Muscle layer of duodenum (tissue), 2 donors: ENCODE results near the gene CBFA2T2.

ENCODE experiments used
- H3K27ac ChIP-seq: one replicate; pipeline ENCODE4 v1.7.0; 2013; ENCODE audit warnings: mild to moderate bottlenecking, low read length
- H3K27me3 ChIP-seq: one replicate; pipeline ENCODE4 v1.7.0; 2013; ENCODE audit warnings: low read depth, mild to moderate bottlenecking, control low read depth, low read length
- H3K36me3 ChIP-seq, 2 donors: one replicate each; pipeline ENCODE4 v1.7.0; 2013; ENCODE audit warnings: low read length in 2 of 2, control low read depth in 1 of 2, mild to moderate bottlenecking in 1 of 2; ENCODE audit not compliant: insufficient read depth in 2 of 2, control insufficient read depth in 1 of 2
- H3K4me1 ChIP-seq, 2 donors: one replicate each; pipeline ENCODE4 v1.7.0; 2013; ENCODE audit warnings: low read length in 2 of 2, mild to moderate bottlenecking in 2 of 2, control low read depth in 1 of 2, moderate library complexity in 1 of 2; ENCODE audit not compliant: insufficient read depth in 2 of 2, control insufficient read depth in 1 of 2
- H3K4me3 ChIP-seq, 2 donors: one replicate each; pipeline ENCODE4 v1.7.0; 2013; ENCODE audit warnings: low read length in 2 of 2, low read depth in 1 of 2, mild to moderate bottlenecking in 1 of 2
- H3K9me3 ChIP-seq, 2 donors: one replicate each; pipeline ENCODE4 v1.7.0; 2013; ENCODE audit warnings: low read length in 2 of 2, control low read depth in 1 of 2, mild to moderate bottlenecking in 1 of 2; ENCODE audit not compliant: control insufficient read depth in 1 of 2
- donor health status: healthy.

CBFA2T2 gene

DNA sequence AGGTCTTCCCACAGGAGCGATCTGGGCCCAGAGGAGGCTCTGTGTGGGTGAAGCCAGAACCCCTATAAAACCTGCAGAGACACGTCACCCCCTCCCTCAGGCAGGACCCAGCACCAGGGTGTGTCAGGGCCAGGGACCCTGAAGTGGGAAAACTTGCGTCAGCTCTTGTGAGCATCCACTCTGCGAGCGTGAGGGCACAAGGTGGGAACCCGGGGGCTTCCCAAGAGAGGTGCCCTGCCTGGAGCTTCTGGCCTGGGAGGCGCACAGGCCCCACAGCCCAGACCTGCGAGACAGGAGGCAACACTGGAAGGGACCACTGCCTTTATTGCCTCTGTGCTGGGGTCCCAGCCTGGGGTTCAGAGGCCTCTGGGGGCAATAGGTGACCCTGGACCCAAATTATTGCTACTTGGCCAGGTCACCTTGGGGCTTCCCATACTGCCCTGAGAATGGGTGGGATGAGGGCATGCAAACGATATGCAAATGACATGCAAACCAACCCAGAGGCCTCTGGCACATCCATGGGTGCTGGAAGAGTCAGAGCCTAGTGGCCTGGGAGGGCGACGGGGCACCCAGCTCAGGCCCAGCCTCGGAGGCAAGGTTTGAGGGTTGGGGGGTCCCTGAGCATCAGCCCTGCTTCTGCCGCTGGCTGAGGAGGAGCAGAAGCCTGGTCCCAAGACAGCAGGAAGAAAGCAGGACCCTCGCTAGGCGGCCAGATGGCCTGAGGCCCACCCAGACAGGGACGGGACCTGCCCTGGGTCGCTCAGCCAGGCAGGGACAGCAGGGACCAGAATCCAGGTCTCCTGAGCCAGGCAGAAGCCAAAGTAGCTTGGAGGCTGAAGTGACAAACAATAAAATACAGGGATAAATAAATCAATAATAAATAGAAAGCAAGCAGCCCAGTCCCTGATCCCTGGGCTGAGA lies 167.1 kb downstream of the CBFA2T2 start:
- no peak overlapping the region for H3K27ac ChIP-seq
- H3K27me3 ChIP-seq, result no peaks in the 10 kb centered on the region
- no peaks in the 10 kb centered on the region for H3K9me3 ChIP-seq
- H3K4me1 ChIP-seq, result peaks cover 7 to 10% of the 10 kb centered on the region in 2 donors
- peaks cover 0 to 31% of the 10 kb centered on the region in 2 donors for H3K36me3 ChIP-seq
- no peak overlapping the region for H3K4me3 ChIP-seq

DNA sequence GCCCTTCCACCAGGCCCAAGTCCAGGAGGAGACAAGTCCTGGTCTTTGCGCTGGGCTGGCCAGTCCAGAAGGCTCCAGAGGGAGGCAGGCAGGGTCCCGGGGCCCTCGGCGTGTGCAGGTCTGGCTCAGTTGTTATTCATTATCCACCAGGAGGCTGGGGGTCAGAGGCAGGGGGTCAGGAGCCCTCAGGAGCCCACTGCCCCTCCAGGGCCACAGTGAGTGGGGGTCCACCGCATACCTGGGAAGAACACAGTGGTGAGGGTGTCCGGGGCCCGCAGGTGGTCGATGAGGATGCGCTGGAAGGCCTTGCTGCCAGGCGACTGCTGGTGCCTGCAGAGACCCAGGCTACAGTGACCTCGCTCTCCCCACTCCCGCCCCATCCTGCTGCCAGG lies 167.8 kb downstream of the CBFA2T2 start:
- Histone ChIP-seq H3K4me1 (peaks cover 7 to 13% of the 10 kb centered on the region in 2 donors), H3K36me3 (peaks cover 0 to 31% of the 10 kb centered on the region in 2 donors), H3K27ac (no peak overlapping the region), H3K27me3 (no peaks in the 10 kb centered on the region), H3K9me3 (no peaks in the 10 kb centered on the region), H3K4me3 (no peak overlapping the region)

DNA sequence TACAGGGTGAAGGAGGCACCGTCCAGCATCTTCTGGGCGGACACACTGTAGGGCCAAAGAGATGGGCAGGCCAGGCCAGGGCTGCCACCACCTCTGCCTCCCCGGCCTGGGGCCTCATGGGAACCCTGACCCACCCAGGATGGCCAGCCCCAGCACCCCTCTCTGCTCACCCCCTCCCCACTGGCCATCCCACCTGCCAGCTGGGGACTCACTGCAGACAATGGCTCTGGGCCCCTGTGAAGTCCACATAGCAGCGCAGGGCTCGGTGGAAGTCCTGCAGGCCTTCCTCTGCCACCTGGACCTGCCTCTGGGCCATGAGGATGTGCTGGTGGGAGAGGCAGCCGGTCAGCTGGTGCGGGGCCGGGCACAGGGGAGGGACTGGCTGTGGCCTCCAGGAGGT lies 168.6 kb downstream of the CBFA2T2 start:
- H3K4me3 ChIP-seq, result no peak overlapping the region
- peaks cover 0 to 31% of the 10 kb centered on the region in 2 donors for H3K36me3 ChIP-seq
- peaks cover 5 to 11% of the 10 kb centered on the region in 2 donors for H3K4me1 ChIP-seq
- H3K27me3 ChIP-seq, result no peaks in the 10 kb centered on the region
- H3K9me3 ChIP-seq, result no peaks in the 10 kb centered on the region
- no peak overlapping the region for H3K27ac ChIP-seq

DNA sequence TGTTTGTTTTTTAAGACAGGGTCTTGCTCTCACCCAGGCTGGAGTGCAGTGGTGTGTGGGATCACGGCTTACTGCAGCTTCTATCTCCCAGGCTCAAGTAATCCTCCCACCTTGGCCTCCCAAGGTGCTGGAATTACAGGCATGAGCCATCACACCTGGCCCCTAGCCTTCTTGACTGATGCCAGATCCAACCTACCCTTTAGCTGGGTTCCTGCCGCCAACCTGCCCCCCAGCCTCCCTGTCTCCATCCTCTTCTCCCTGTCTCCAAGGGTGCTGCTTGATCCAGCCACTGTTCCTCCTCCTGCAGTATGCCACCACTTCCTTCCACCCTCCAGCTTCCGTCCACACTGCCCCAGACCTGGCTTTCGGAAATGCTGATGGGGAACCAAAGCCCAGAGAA lies 169.0 kb downstream of the CBFA2T2 start:
- H3K36me3 ChIP-seq, result peaks cover 0 to 31% of the 10 kb centered on the region in 2 donors
- no peak overlapping the region for H3K27ac ChIP-seq

DNA sequence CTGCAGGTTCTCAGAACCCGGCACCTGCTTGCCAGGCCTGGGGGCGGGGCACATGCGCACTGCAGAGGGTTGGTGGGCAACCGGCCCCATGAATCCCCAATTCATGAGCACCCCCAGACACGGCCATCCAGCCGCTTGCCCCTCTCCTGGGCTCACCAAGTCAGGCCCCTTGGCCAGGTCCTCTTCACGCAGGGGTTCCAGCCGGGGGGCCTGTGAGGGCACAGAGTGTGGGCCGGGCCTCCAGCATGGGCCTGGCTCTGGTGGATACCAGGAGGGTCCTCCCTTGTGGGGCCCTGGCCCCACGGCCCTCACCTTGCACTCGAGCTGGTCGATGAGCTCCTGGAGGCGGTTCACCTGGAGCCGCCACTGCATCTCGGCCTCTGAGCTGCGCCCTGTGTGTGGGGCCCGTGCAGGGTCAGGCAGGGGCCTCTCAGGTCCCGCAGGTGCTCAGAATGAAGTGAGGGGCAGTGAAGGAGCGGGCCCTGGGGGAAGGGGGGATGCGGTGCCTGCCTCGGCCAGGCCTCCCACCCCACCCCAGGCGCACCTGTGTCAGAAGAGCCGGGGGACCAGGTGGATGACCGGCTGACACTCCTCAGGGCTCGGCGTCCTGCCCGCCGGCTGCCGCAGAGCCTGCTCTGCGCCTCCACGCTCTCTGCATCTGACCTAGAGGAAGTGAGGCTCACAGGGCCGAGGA lies 169.6 kb downstream of the CBFA2T2 start:
- H3K4me3 ChIP-seq, result no peak overlapping the region
- no peaks in the 10 kb centered on the region for H3K27me3 ChIP-seq
- peaks cover 6 to 15% of the 10 kb centered on the region in 2 donors for H3K4me1 ChIP-seq
- H3K9me3 ChIP-seq, result no peaks in the 10 kb centered on the region
- H3K27ac ChIP-seq, result no peak overlapping the region
- peaks cover 0 to 31% of the 10 kb centered on the region in 2 donors for H3K36me3 ChIP-seq

More for the DNA sequence above, 169.0 kb downstream of the CBFA2T2 start:
- peaks cover 2 to 9% of the 10 kb centered on the region in 2 donors for H3K4me1 ChIP-seq
- H3K4me3 ChIP-seq, result no peak overlapping the region
- no peaks in the 10 kb centered on the region for H3K9me3 ChIP-seq
- no peaks in the 10 kb centered on the region for H3K27me3 ChIP-seq

DNA sequence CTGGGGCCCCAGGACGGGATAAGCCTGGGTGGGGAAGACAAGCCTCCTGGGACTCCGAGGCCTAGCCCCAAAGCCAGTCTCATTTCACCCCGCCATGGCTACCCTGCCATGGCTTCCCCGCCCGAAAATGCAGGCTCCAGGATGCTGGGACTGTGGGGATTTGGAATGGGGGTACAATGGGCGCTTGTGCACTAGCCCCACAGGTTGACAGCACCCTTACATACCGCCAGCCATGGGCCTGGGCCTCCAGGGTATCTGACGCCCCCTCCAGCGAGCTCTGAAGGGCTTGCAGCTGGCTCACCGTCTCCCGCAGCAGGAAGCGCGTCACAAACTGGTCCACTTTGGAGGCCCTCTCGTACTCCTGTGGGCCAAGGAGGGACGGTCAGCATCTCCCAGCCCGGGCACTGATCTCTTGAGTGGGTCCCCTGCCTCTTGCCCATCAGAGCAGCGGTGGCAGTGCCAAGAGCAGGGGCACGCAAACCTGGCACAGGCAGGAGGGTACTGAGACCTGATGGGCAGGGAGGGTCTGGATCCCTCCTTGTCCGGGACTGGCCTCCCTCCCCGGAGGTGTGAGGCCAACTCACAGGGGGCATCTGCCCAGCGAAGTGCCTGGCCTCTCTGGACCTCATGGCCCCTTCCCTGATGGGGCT lies 170.3 kb downstream of the CBFA2T2 start:
- no peaks in the 10 kb centered on the region for H3K27me3 ChIP-seq
- no peak overlapping the region for H3K27ac ChIP-seq
- no peak overlapping the region for H3K4me3 ChIP-seq
- H3K36me3 ChIP-seq, result peaks cover 0 to 31% of the 10 kb centered on the region in 2 donors
- no peaks in the 10 kb centered on the region for H3K9me3 ChIP-seq
- H3K4me1 ChIP-seq, result peaks cover 6 to 19% of the 10 kb centered on the region in 2 donors

DNA sequence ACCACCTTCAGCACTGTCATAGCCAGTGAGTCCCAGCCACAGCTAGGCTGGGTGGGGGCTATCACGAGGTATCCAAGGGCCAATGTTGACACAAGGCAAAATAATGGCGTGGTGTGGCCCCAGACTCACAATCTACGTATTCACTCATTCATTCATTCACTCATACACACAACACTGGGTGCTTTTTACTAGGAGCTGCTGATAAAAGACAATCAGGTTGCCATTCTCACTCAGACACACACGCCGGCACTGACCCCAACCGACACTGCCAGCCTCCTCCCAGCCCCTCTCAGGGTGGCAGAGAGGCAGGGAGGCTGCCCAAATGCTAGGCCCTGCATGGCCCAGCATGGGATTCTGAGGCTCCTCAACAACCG lies 170.8 kb downstream of the CBFA2T2 start:
- H3K4me3 ChIP-seq, result no peak overlapping the region
- H3K27ac ChIP-seq, result no peak overlapping the region
- H3K36me3 ChIP-seq, result peaks cover 0 to 31% of the 10 kb centered on the region in 2 donors
- H3K4me1 ChIP-seq, result peaks cover 6 to 19% of the 10 kb centered on the region in 2 donors
- no peaks in the 10 kb centered on the region for H3K9me3 ChIP-seq
- H3K27me3 ChIP-seq, result no peaks in the 10 kb centered on the region

DNA sequence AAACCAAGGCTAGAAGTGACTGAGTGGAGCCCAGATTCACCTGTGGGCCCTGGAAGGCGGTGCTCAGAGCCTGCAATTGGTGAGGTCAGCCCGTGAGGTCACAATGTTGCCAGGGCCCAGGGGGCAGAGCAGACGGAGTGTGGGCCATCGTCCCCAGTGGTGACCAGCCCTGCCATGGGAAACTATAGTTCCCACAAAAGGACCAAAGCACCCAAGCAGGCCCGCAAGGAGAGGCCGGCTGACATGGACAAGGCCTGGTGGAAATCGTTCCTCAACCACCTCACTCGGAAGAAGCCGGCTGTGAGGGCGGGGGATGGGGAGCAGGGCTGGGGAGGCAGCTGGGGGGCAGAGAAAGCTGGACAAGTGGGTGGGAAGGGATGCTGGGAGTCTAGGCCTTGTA lies 172.3 kb downstream of the CBFA2T2 start, which contains the start of gene C20orf144:
TSS of gene C20orf144 (plus strand) at position 156 of the 400 bp plus-strand sequence. CDS start at position 175, 19 bp downstream.
- Histone ChIP-seq H3K4me3 (peak within 1 kb of the TSS; percentile 78 to 93), H3K36me3 (peaks cover 0 to 31% of the 10 kb centered on the region in 2 donors), H3K27ac (peak within 1 kb of the TSS; percentile 60), H3K9me3 (no peaks in the 10 kb centered on the region), H3K4me1 (peaks cover 11 to 30% of the 10 kb centered on the region in 2 donors), H3K27me3 (no peaks in the 10 kb centered on the region)

DNA sequence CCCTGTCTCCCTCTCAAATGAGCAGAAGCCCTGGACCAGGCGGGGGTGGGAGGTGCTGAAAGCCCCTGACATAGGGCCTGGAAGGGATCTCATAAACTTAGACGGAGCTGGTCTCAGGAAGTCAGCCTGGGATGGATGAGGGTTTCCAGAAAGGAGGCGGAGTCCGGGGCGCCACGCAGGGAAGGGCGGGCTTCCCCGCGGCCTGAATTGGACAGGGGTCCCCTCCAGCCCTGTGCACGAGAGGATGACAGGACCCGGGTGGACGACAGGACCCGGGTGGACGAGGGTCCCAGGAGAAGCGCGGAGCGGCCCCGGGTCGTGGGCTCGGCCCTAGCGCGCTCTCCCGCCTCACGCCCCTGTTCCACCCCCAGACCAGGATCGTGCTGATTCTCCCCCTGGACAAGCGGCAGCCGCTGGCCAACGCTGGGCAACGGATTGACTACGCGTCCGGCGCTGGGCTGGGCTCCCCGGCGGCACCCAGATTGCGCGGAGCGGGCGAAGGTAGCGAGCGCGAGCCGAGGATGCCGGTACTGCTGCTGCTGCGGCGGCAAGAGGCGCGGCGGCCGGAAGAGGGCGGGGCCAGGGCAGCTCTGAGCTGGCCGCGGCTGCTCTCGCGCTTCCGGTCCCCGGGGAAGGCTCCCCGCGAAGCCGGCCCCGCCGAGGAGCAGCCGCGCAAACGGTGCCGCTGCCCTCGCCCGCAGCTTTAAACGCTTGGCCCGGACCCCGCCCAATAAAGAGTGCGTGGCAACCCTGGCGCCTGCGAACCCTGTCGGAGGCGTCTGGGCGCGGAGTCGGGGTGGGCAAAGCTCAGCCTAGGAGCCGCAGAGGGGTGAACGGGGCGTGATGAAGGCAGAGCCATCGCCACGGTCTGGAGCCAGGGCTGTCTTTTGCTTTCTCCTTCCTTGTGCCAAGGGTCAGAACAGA lies 173.5 kb downstream of the CBFA2T2 start:
- Histone ChIP-seq H3K27ac (peak overlapping the region; percentile 77), H3K36me3 (peaks cover 0 to 22% of the 10 kb centered on the region in 2 donors), H3K9me3 (no peaks in the 10 kb centered on the region), H3K4me3 (peak overlapping the region; percentile 78 to 93), H3K27me3 (no peaks in the 10 kb centered on the region), H3K4me1 (peaks cover 11 to 42% of the 10 kb centered on the region in 2 donors)

DNA sequence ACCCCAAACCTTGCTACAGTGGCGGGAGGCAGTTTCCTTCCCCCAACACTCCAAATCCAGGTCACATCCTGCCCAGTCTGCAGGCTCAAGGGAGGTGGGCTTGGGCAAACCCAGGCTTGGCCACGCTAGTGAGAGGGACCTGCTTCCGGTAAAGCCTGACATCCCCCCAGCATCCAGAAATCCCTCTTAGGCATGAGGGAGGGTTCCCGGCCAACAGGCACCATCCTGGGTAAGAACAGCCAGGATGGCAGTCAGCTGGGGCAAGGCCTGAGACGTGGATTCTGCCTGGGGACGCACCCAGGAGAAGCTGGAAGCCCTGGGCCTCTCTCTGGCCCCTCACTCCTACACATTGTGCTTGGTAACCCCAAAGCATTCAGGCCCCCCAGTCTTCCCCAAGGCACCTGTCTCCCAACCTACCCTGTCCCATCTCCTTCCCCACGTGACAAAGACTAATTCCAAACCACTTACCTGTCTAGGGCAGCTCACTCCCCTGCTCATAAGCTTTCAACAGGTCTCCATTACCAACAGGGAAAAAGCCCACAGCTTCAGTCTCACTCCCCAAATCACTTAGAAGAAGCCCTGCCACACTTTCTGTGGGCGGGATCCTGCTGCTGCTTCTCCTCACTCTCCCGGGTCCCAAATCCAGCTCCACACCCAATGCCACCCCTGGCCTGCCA lies 174.3 kb downstream of the CBFA2T2 start:
- peaks cover 11 to 42% of the 10 kb centered on the region in 2 donors for H3K4me1 ChIP-seq
- peaks cover 0 to 14% of the 10 kb centered on the region in 2 donors for H3K36me3 ChIP-seq
- no peaks in the 10 kb centered on the region for H3K9me3 ChIP-seq
- H3K27ac ChIP-seq, result peak overlapping the region; percentile 77
- H3K27me3 ChIP-seq, result no peaks in the 10 kb centered on the region
- H3K4me3 ChIP-seq, result peak overlapping the region; percentile 78 to 93
